ENCODE results near the gene SHISA9.
"Not testable (repeated sequence)": the region's sequence is repeated elsewhere in the genome, so short reads cannot be mapped to it uniquely, and the experiment has no call there.

Gene SHISA9

GRCh38 chr16:12901597-12902461 is at the start of gene SHISA9:
TSS of gene SHISA9 (plus strand) at chr16:12901598.
- TF ChIP-seq ZNF274 (IDR thresholded peaks at IDR 0.05; ENCODE audit: low read depth, low read length), result no peak
- no peak within 1 kb of the TSS for H3K4me3 ChIP-seq (ENCODE audit: low read length)

GRCh38 chr16:12853972-12854371 is 47.4 kb upstream of the SHISA9 start:
- no peak for TF ChIP-seq ZNF274 (IDR thresholded peaks at IDR 0.05; ENCODE audit: low read depth, low read length)
- H3K4me3 ChIP-seq (ENCODE audit: low read length), result no peak overlapping the region

GRCh38 chr16:12857435-12857834 is 44.0 kb upstream of the SHISA9 start:
- not testable (repeated sequence) for H3K4me3 ChIP-seq (ENCODE audit: low read length)

GRCh38 chr16:12862327-12862726 is 39.1 kb upstream of the SHISA9 start:
- no peak for TF ChIP-seq ZNF274 (IDR thresholded peaks at IDR 0.05; ENCODE audit: low read depth, low read length)
- no peak overlapping the region for H3K4me3 ChIP-seq (ENCODE audit: low read length)

- no peak for TF ChIP-seq ZNF274 (IDR thresholded peaks at IDR 0.05; ENCODE audit: low read depth, low read length)
- H3K4me3 ChIP-seq (ENCODE audit: low read length), result no peak overlapping the region
Measured at GRCh38 chr16:12862941-12863340, 38.5 kb upstream of the SHISA9 start.

GRCh38 chr16:12866981-12867551 is 34.3 kb upstream of the SHISA9 start:
- TF ChIP-seq ZNF274 (IDR thresholded peaks at IDR 0.05; ENCODE audit: low read depth, low read length), result no peak
- H3K4me3 ChIP-seq (ENCODE audit: low read length), result no peak overlapping the region

GRCh38 chr16:12868169-12868568 is 33.2 kb upstream of the SHISA9 start:
- no peak for TF ChIP-seq ZNF274 (IDR thresholded peaks at IDR 0.05; ENCODE audit: low read depth, low read length)
- no peak overlapping the region for H3K4me3 ChIP-seq (ENCODE audit: low read length)

GRCh38 chr16:12868788-12869187 is 32.6 kb upstream of the SHISA9 start:
- H3K4me3 ChIP-seq (ENCODE audit: low read length), result no peak overlapping the region
- no peak for TF ChIP-seq ZNF274 (IDR thresholded peaks at IDR 0.05; ENCODE audit: low read depth, low read length)

- TF ChIP-seq ZNF274 (IDR thresholded peaks at IDR 0.05; ENCODE audit: low read depth, low read length), result no peak
- H3K4me3 ChIP-seq (ENCODE audit: low read length), result no peak overlapping the region
Measured at GRCh38 chr16:12869698-12870427, 31.5 kb upstream of the SHISA9 start.

GRCh38 chr16:12871784-12872183 is 29.6 kb upstream of the SHISA9 start:
- H3K4me3 ChIP-seq (ENCODE audit: low read length), result no peak overlapping the region
- no peak for TF ChIP-seq ZNF274 (IDR thresholded peaks at IDR 0.05; ENCODE audit: low read depth, low read length)

- no peak overlapping the region for H3K4me3 ChIP-seq (ENCODE audit: low read length)
- no peak for TF ChIP-seq ZNF274 (IDR thresholded peaks at IDR 0.05; ENCODE audit: low read depth, low read length)
Measured at GRCh38 chr16:12874186-12874585, 27.2 kb upstream of the SHISA9 start.

- TF ChIP-seq ZNF274 (IDR thresholded peaks at IDR 0.05; ENCODE audit: low read depth, low read length), result no peak
- H3K4me3 ChIP-seq (ENCODE audit: low read length), result no peak overlapping the region
Measured at GRCh38 chr16:12876778-12877177, 24.6 kb upstream of the SHISA9 start.

GRCh38 chr16:12878973-12879372 is 22.4 kb upstream of the SHISA9 start:
- no peak overlapping the region for H3K4me3 ChIP-seq (ENCODE audit: low read length)
- TF ChIP-seq ZNF274 (IDR thresholded peaks at IDR 0.05; ENCODE audit: low read depth, low read length), result no peak

GRCh38 chr16:12879812-12880211 is 21.6 kb upstream of the SHISA9 start:
- no peak overlapping the region for H3K4me3 ChIP-seq (ENCODE audit: low read length)

GRCh38 chr16:12881182-12881581 is 20.2 kb upstream of the SHISA9 start:
- TF ChIP-seq ZNF274 (IDR thresholded peaks at IDR 0.05; ENCODE audit: low read depth, low read length), result no peak

More at GRCh38 chr16:12879812-12880211, 21.6 kb upstream of the SHISA9 start:
- no peak for TF ChIP-seq ZNF274 (IDR thresholded peaks at IDR 0.05; ENCODE audit: low read depth, low read length)

More at GRCh38 chr16:12881182-12881581, 20.2 kb upstream of the SHISA9 start:
- no peak overlapping the region for H3K4me3 ChIP-seq (ENCODE audit: low read length)
